SK-N-MC (cell line): ENCODE results near the gene RAB30.

ENCODE experiments used
- EZH2 ChIP-seq: fragments of 200-600 bp; sonication (generic); IDR thresholded peaks from one replicate; pipeline ENCODE4 v1.6.1; 2017; ENCODE audit warnings: antibody characterized with exemption
- FOXP2 ChIP-seq: optimal IDR thresholded peaks from 2 replicates; pipeline ENCODE3; 2011; ENCODE audit warnings: mild to moderate bottlenecking, moderate library complexity; ENCODE audit not compliant: insufficient read depth; ENCODE audit errors: extremely low read length, control extremely low read depth
- POLR2AphosphoS5 ChIP-seq: IDR thresholded peaks from 2 replicates; pipeline ENCODE4 v1.6.1; 2012; ENCODE audit warnings: mild to moderate bottlenecking, low read depth, low read length, borderline replicate concordance

DNA sequence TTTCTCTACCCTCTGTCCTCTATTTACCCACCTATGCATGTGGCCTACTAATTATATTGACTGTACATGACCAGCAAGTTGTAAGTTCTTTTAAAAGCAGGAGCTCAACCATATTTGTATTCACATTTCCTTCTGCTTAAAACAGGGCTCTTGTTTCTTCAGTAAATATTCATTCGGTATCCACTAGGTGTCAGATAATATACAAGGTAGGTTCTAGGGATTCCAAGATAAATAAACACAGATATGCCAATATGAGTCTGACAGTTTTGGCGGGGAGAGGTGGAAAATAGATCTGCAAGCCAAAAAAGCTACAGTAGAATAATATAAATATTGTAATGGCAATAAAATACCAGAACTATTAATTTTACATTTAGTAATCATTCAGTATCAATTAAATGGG is 15.3 kb upstream of the RAB30 start:
- TF ChIP-seq EZH2 (no peak), POLR2AphosphoS5 (no peak), FOXP2 (no peak)
